Kidney epithelial cell (primary cell): ENCODE results near the gene ME1. TPM values are rescaled to one million over a fixed set of nuclear protein-coding genes. Genes with fewer than 3 reads are reported as not detected.
A peak's percentile ranks its signal among the peaks of the same experiment; 100 is the strongest.

Experiments
- DNase-seq: peaks from one replicate; pipeline ENCODE4 v3.0.0-alpha.2; 2010; ENCODE audit warnings: low read depth
- H3K27me3 ChIP-seq: 2 replicates; pipeline ENCODE4 v1.6.0; 2011; ENCODE audit warnings: low read length; ENCODE audit not compliant: control insufficient read depth, insufficient read depth
- H3K36me3 ChIP-seq: 2 replicates; pipeline ENCODE4 v1.5.1; 2011; ENCODE audit warnings: low read length; ENCODE audit not compliant: control insufficient read depth, insufficient read depth
- H3K4me3 ChIP-seq: 2 replicates; pipeline ENCODE4 v1.5.1; 2011; ENCODE audit warnings: low read depth, mild to moderate bottlenecking, control low read depth, low read length
- total RNA-seq: library from RNA; depleted of rRNA; stranded (reverse); fragments of >200 nt; gene quantifications from 2 replicates; pipeline ENCODE4 v1.2.3, GENCODE V29; 2015
- TF ChIP-seq, protein P1 (sequence below): IDR thresholded peaks from 2 replicates; pipeline ENCODE4 v1.5.1; 2011; ENCODE audit warnings: mild to moderate bottlenecking, moderate library complexity, low read length, control low read depth, inconsistent platforms; ENCODE audit not compliant: insufficient read depth, poor library complexity, severe bottlenecking

The ME1 gene
- total RNA-seq, 1 donor from 2014 or later: 13.8 TPM

DNA sequence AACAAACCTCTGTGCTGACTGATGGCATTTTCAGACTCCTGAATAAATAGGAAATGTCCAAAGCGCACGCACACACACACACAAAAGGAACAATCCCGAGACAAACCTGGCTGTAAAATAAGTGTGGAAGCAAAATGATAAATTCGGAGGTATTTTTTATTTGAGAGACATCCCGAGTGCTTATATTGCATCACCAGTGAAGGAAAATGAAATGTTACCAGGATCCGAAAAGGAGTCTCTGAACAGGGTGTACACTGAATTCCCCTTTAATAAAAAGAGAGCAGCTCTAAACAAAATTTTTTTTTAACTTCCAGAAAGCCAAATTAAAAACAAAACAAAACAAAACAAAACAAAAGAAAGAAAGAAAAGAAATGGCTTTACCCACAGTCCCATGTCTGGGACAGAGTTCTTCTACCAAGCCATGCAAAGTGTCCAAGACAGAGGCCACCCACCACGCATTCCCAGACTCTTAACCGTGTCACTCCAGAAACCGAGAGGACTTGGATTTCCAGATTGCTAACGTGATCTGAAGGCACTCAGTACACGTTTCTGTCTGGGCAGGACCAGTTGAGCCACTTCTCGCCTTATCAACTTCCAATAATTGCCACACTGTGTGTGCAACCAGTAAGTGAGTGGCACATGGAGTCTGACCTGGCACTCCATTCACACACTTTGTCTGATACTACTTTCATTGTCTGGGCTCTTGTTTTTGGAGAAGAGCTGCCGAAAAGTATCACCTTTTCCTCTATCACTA lies 817 bp downstream of the ME1 start:
- DNase-seq: no peak
- TF ChIP-seq, protein P1, sequence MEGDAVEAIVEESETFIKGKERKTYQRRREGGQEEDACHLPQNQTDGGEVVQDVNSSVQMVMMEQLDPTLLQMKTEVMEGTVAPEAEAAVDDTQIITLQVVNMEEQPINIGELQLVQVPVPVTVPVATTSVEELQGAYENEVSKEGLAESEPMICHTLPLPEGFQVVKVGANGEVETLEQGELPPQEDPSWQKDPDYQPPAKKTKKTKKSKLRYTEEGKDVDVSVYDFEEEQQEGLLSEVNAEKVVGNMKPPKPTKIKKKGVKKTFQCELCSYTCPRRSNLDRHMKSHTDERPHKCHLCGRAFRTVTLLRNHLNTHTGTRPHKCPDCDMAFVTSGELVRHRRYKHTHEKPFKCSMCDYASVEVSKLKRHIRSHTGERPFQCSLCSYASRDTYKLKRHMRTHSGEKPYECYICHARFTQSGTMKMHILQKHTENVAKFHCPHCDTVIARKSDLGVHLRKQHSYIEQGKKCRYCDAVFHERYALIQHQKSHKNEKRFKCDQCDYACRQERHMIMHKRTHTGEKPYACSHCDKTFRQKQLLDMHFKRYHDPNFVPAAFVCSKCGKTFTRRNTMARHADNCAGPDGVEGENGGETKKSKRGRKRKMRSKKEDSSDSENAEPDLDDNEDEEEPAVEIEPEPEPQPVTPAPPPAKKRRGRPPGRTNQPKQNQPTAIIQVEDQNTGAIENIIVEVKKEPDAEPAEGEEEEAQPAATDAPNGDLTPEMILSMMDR: no peak
- no peaks in the 10 kb centered on the region for H3K27me3 ChIP-seq

DNA sequence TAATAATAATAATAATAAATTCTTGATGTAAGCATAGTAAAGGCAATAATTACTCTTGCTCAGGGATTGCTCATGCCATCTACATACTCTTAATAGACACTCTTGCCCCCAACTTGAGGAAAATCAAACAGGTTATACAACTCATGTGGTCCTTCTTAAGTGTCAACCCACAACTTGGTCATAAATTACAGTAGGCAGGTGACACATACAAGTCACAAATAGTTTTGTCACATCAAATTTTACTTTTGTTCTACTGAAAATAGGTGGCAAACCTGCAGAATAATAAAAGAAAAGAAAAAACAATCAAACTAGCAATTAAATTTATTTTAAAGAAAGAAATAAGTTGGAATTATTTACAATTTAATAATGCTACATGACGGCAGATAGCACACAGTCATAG lies 1.6 kb downstream of the ME1 start:
- Histone ChIP-seq H3K36me3 (no peaks in the 10 kb centered on the region), H3K27me3 (no peaks in the 10 kb centered on the region), H3K4me3 (no peak overlapping the region)
- DNase-seq: no peak
- TF ChIP-seq, protein P1: no peak

More for the DNA sequence above, 817 bp downstream of the ME1 start:
- no peaks in the 10 kb centered on the region for H3K36me3 ChIP-seq
- peak overlapping the region; percentile 79 for H3K4me3 ChIP-seq

DNA sequence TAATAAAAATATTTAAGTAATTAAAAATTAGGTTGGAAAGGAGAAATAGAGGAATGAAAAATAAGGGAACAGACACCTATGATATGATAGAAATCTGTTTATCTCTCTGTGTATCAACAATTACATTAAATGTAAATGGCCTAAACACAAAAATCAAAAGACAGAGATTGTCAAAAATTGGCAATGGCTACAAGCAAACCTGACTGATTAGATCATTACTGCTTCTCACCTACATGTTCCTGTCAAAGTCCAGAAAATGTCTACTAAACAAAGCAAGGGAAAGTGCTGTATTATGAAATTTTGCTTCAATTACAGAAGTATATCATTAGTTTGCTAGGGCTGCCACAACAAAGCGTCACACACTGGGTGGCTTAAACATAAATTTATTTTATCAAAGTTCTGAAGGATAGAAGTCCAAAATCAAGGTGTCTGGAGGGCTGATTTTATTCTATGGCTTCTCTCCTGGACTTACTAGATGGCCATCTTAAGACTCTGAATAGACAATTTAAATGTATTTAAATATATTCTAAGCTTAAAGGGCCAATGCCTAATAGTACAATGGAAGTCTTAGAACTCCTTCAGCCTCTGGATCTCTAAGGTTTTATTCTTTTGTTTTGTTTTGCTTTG lies 6.3 kb downstream of the ME1 start:
- H3K27me3 ChIP-seq: no peaks in the 10 kb centered on the region
- no peak overlapping the region for H3K4me3 ChIP-seq
- TF ChIP-seq, protein P1: no peak
- no peaks in the 10 kb centered on the region for H3K36me3 ChIP-seq
- DNase-seq: no peak

DNA sequence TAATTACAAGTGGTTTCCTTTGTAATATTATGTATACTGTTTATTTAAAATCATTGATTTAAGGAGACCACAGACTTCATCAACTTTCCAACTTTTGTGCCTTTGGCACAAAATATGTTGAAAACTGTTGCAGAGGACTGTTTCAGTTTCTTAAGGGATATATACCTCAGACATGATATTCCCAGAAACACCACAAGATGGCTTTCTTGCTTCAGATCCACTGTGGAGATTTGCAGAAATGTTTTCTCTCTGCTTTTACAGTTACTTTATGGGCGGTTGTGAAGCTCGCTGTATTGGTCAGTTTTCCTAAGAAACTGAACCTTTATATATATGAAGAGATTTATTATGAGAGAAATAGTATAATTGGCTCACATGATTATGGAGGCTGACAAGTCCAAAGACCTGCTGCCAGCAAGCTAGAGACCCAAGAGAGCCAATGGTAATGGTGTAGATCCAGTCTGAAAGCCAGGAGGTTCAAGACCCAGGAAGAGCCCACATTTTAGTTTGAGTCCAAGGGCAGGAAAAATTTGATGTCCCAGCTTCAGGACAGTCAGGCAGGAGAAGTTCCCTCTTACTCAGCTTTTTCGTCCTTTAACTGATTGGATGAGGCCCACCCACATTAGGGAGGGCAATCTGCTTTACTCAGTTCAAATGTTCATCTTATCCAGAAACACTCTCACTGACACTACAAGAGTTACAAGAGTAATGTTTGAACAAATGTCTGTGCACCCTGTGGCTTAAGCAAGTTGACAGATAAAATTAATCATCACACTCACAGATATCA lies 12.8 kb downstream of the ME1 start:
- TF ChIP-seq, protein P1: peak; percentile 48
- Histone ChIP-seq H3K27me3 (no peaks in the 10 kb centered on the region), H3K4me3 (no peak overlapping the region), H3K36me3 (no peaks in the 10 kb centered on the region)
- DNase-seq: peak; percentile 2

DNA sequence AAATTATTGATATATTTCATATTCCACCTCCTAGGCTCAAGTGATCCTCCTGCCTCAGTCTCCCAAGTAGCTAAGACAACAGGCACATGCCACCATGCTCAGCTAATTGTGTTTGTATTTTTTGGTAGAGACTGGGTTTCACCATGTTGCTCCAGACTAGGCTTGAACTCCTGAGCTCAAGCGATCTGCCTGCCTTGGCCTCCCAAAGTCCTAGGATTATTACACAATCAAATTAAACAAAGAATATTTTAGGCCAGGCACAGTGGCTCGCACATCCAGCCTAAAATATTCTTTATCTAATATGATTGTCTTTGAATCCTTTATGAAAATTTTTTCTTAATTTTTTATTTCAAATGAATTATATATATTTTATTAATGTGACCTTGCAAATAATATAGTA lies 17.8 kb downstream of the ME1 start:
- TF ChIP-seq, protein P1: no peak

More for the DNA sequence above, 17.8 kb downstream of the ME1 start:
- Histone ChIP-seq H3K36me3 (no peaks in the 10 kb centered on the region), H3K4me3 (no peak overlapping the region), H3K27me3 (no peaks in the 10 kb centered on the region)
- no peak for DNase-seq
